ENCODE data around the gene CYB561D2. TPM values are rescaled to one million over a fixed set of nuclear protein-coding genes. Genes with fewer than 3 reads are reported as not detected.

CYB561D2 gene
- total and polyA plus RNA-seq, 9 of the 15 experiments (the other 6 are each of a cell fraction or from before 2014, with no cell fraction given): 4.2 to 16.6 (median 9.4) TPM

DNA sequence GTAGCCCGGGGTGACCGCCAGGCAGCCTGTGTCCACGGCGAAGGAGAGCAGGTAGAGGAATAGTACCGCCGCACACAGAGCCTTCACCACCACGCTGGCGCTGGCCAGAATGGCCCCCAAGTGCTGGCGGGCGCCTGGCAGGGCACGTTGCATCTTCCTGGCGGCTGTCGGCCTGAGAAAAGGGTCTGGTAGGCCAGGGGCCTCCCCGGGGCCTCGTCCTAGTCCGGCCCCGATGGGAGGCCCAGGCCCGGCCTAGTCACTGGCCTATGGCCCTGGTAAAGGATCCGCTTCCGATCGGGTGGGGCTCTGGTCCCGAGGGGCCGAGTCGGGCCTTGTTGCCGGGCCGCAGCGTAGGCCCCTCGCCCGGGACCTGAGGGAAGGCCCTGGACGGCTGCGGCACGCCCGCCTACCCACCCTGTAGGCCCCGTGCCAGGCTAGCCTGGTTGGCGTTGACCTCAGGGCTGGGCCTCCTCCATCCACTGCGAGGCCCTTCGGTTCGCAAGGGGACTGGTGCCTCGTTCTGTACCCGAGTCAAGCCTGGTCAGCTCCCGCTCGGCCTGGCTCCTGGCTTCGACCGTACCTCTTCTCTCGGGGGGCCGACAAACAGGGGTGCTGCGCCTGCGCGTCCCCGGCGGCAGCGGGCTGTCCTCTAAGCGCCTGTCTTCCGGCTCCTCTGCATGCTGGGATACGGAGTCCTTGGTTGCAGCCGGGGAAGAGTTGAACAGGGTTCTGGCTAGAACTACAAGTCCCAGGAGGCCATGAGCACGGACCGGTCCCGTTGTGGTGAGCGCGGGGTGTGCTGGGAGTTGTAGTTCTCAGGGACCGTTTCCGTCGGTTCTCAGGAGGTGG lies 8.5 kb downstream of the CYB561D2 start, which contains the start of gene TMEM115 (continued):
- TF ChIP-seq TCF7L2 (IDR thresholded peaks at IDR 0.05; ENCODE audit: low read depth, low read length) (no peak), ZNF23 (CRISPR knock-in tag; IDR thresholded peaks at IDR 0.05) (no peak), BRCA1 (IDR thresholded peaks at IDR 0.05) (no peak), BRCA1 (CRISPR knock-in tag; IDR thresholded peaks at IDR 0.05) (no peak), ZC3H4 (CRISPR knock-in tag; IDR thresholded peaks at IDR 0.05; ENCODE audit: borderline replicate concordance) (no peak), NCOR1 (IDR thresholded peaks at IDR 0.05) (no peak), BCL6 (CRISPR knock-in tag; IDR thresholded peaks at IDR 0.05) (no peak), FUS (optimal IDR thresholded peaks at IDR 0.05; ENCODE audit: low read depth, low read length) (no peak), GATAD2A (IDR thresholded peaks at IDR 0.05) (no peak), SIN3B (IDR thresholded peaks at IDR 0.05; ENCODE audit: low read depth) (no peak), ZNF436 (CRISPR knock-in tag; IDR thresholded peaks at IDR 0.05) (no peak), SRSF3 (IDR thresholded peaks at IDR 0.05; ENCODE audit: insufficient read depth, low read length) (no peak), TAL1 (IDR thresholded peaks at IDR 0.05) (no peak), MAFF (IDR thresholded peaks at IDR 0.05; ENCODE audit: low read length) (no peak), NCOA2 (IDR thresholded peaks at IDR 0.05; ENCODE audit: partially characterized antibody in 2 of 2) (no peak), CEBPB (tag; IDR thresholded peaks at IDR 0.05) (no peak), ZNF668 (CRISPR knock-in tag; IDR thresholded peaks at IDR 0.05) (no peak), BACH1 (tag; IDR thresholded peaks at IDR 0.05) (no peak; the same call in 1 of the 2 replicates), BCOR (IDR thresholded peaks at IDR 0.05) (no peak), KAT8 (IDR thresholded peaks at IDR 0.05; ENCODE audit: low read depth) (no peak), ZNF707 (CRISPR knock-in tag; conservative IDR thresholded peaks at IDR 0.05) (no peak), ZNF408 (CRISPR knock-in tag; IDR thresholded peaks at IDR 0.05; ENCODE audit: low read depth) (no peak), PHB (CRISPR knock-in tag; IDR thresholded peaks at IDR 0.05) (no peak), MAFK (IDR thresholded peaks at IDR 0.05; ENCODE audit: low read length) (no peak), POU5F1 (IDR thresholded peaks at IDR 0.05; ENCODE audit: borderline replicate concordance, low read depth, low read length, partially characterized antibody) (peak; percentile 72), TRIM28 (IDR thresholded peaks at IDR 0.05) (no peak), ZNF699 (CRISPR knock-in tag; IDR thresholded peaks at IDR 0.05; ENCODE audit: insufficient replicate concordance) (no peak)
- TF ChIP-seq, protein P1, sequence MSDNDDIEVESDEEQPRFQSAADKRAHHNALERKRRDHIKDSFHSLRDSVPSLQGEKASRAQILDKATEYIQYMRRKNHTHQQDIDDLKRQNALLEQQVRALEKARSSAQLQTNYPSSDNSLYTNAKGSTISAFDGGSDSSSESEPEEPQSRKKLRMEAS (CRISPR knock-in tag; IDR thresholded peaks at IDR 0.05): no peak; the same call in 1 of the 2 replicates
- TF ChIP-seq, protein P2, sequence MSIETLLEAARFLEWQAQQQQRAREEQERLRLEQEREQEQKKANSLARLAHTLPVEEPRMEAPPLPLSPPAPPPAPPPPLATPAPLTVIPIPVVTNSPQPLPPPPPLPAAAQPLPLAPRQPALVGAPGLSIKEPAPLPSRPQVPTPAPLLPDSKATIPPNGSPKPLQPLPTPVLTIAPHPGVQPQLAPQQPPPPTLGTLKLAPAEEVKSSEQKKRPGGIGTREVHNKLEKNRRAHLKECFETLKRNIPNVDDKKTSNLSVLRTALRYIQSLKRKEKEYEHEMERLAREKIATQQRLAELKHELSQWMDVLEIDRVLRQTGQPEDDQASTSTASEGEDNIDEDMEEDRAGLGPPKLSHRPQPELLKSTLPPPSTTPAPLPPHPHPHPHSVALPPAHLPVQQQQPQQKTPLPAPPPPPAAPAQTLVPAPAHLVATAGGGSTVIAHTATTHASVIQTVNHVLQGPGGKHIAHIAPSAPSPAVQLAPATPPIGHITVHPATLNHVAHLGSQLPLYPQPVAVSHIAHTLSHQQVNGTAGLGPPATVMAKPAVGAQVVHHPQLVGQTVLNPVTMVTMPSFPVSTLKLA (conservative IDR thresholded peaks at IDR 0.05): peak in 1 of 2 experiments; percentile 72; a peak in 3 of 4 replicates
- TF ChIP-seq, protein P3, sequence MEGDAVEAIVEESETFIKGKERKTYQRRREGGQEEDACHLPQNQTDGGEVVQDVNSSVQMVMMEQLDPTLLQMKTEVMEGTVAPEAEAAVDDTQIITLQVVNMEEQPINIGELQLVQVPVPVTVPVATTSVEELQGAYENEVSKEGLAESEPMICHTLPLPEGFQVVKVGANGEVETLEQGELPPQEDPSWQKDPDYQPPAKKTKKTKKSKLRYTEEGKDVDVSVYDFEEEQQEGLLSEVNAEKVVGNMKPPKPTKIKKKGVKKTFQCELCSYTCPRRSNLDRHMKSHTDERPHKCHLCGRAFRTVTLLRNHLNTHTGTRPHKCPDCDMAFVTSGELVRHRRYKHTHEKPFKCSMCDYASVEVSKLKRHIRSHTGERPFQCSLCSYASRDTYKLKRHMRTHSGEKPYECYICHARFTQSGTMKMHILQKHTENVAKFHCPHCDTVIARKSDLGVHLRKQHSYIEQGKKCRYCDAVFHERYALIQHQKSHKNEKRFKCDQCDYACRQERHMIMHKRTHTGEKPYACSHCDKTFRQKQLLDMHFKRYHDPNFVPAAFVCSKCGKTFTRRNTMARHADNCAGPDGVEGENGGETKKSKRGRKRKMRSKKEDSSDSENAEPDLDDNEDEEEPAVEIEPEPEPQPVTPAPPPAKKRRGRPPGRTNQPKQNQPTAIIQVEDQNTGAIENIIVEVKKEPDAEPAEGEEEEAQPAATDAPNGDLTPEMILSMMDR (IDR thresholded peaks at IDR 0.05 in 2 of 3, conservative IDR thresholded peaks at IDR 0.05 in 1 of 3; ENCODE audit: insufficient read depth in 2 of 3, low read depth in 1 of 3, low read length in 3 of 3): no peak
